C4-2B (cell line): ENCODE results near the gene ZC3H8.

Experiments used
- H3K27ac ChIP-seq: fragments of 450-650 bp; 2 replicates; pipeline ENCODE4 v1.5.1; 2017
- CTCF ChIP-seq: fragments of 450-650 bp; conservative IDR thresholded peaks from 2 replicates; pipeline ENCODE4 v1.5.1; 2017; ENCODE audit warnings: mild to moderate bottlenecking
- ZFX ChIP-seq: fragments of 450-650 bp; IDR thresholded peaks from 2 replicates; pipeline ENCODE4 v1.6.1; 2017

The ZC3H8 gene

DNA sequence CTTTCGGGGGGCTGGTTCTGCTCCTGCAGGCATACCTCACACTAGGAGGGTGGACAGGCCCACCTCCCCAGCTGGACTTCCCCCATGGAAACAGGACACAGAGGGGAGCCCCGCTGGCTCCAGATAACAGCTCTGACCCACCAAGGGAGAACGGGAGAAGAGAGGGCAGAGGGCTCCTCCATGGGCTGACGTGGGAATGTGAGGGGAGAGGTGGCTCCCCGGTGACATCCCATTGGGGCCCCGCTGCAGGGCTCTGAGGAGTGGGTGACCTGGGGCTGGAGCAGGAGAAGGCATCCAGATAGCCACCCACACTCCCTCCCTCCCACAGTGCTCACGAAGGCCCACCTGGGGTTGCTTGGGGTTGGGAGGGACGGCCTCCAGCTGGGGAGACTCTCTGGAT is 70.7 kb downstream of the ZC3H8 start:
- H3K27ac ChIP-seq, result no peak overlapping the region
- TF ChIP-seq ZFX, result no peak
- TF ChIP-seq CTCF, result no peak

- no peak overlapping the region for H3K27ac ChIP-seq
- TF ChIP-seq ZFX, result no peak
- no peak for TF ChIP-seq CTCF
Measured at GRCh38 chr2:112183327-112184025, 71.4 kb downstream of the ZC3H8 start.

DNA sequence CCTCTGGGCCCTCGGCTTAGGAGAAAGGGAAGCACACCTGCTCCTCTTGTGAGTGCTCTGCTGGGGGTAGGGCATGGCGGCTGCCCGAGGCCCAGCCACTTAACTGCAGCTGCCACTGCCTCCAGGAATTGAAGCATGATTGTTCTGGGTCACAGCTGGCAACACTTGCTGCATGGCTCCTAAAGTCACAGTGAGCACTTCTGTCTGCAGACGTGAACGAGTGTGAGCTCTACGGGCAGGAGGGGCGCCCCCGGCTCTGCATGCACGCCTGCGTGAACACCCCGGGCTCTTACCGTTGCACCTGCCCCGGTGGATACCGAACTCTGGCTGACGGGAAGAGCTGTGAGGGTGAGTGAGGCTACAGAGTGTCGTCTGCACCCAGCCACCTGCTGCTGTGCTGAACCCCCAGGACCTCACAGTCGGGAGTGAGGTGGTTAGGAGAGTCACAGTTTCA is 72.2 kb downstream of the ZC3H8 start:
- no peak overlapping the region for H3K27ac ChIP-seq
- TF ChIP-seq ZFX, result no peak
- TF ChIP-seq CTCF, result no peak

DNA sequence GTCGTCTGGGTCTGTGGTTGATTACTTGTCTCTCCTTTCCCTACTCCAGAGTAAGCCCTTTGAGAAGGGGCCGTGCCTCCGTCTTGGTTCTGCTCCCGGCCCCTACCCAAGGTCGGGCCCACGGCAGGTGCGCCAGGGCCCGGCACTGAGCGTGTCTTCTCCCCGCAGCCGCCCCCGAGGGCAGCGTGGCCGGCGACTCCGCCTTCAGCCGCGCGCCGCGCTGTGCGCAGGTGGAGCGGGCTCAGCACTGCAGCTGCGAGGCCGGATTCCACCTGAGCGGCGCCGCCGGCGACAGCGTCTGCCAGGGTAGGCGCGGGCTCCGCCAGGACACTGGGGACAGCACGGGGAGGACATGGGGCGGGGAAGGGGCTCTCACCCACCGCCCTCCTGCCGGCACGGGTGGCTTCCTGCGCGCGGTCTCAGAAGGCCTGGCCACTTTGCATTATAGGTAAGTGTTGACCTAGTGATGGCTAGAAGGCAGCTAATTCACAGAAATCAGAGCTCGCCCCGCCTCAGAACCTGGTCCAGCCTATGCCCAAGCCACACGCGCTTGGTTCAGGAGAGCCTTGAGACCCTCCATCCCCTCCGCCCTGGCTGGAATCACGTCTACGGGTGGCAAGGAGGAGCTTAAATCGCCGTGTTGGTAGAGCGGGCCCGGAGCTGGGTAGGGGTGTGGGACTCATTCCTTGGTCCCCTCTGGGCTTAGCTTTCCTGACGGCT is 73.1 kb downstream of the ZC3H8 start:
- H3K27ac ChIP-seq, result no peak overlapping the region
- TF ChIP-seq ZFX (no peak), CTCF (no peak)

DNA sequence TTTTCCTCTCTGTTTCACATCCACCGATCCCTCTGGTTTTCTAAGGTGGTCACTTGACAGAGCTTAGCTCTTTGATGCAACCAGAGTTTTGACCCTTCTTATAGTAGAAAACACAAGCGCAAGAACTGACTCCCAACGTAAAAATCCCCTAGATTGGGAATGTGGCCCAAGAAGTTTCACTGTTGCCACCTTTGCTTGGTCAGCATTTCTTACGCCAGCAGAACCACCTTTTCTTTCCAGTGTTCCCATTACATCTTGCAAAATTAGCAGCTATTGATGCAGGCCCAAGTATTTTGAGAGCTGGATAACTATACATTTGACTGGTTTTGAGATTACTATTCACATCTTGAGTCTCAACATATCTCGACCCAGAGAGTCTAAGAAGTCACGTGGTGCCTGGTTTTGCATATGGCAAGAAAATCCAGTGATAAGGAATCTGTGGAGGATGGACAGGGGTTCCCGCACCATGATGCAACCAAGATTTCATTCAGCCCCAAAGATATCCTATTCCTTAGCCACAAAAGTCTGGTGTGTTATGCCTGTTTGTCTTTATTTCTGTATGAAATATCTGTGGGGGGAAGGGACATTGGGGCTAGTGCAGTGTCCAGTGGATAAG is 78.8 kb downstream of the ZC3H8 start:
- TF ChIP-seq ZFX (no peak), CTCF (no peak)
- no peak overlapping the region for H3K27ac ChIP-seq

- no peak overlapping the region for H3K27ac ChIP-seq
- TF ChIP-seq ZFX, result no peak
- no peak for TF ChIP-seq CTCF
Measured at GRCh38 chr2:112175333-112175732, 79.5 kb downstream of the ZC3H8 start.

GRCh38 chr2:112174383-112174782 is 80.5 kb downstream of the ZC3H8 start:
- TF ChIP-seq CTCF (no peak), ZFX (no peak)
- no peak overlapping the region for H3K27ac ChIP-seq
